HEK293 (cell line): ENCODE measurements around the gene ZNF41.
A peak's percentile ranks its signal among the peaks of the same experiment; 100 is the strongest.

Experiments used
- EGR2 ChIP-seq: fragments of 450-650 bp; formaldehyde crosslinking; IDR thresholded peaks from 2 replicates; pipeline ENCODE4 v1.5.1; 2016; ENCODE audit warnings: low read depth, missing biosample characterization, missing genetic modification characterization
- OSR2 ChIP-seq: fragments of 450-650 bp; formaldehyde crosslinking; IDR thresholded peaks from 2 replicates; pipeline ENCODE4 v1.5.1; 2016; ENCODE audit warnings: missing biosample characterization, missing genetic modification characterization
- PRDM1 ChIP-seq: fragments of 450-650 bp; formaldehyde crosslinking; IDR thresholded peaks from 2 replicates; pipeline ENCODE4; 2016; ENCODE audit warnings: missing biosample characterization, missing genetic modification characterization
- TCF7L2 ChIP-seq: IDR thresholded peaks from 2 replicates; pipeline ENCODE4 v1.6.1; 2011; ENCODE audit warnings: low read depth, mild to moderate bottlenecking, inconsistent platforms, low read length, moderate library complexity, borderline replicate concordance
- YY1 ChIP-seq: fragments of 450-650 bp; formaldehyde crosslinking; IDR thresholded peaks from 2 replicates; pipeline ENCODE4 v1.5.1; 2018; ENCODE audit warnings: missing biosample characterization, missing genetic modification characterization
- YY2 ChIP-seq: fragments of 450-650 bp; formaldehyde crosslinking; IDR thresholded peaks from 2 replicates; pipeline ENCODE4 v1.5.1; 2016; ENCODE audit warnings: missing biosample characterization, missing genetic modification characterization
- ZBTB20 ChIP-seq: fragments of 450-650 bp; formaldehyde crosslinking; IDR thresholded peaks from 2 replicates; pipeline ENCODE4 v1.5.1; 2016; ENCODE audit warnings: missing biosample characterization, missing genetic modification characterization
- ZBTB48 ChIP-seq: fragments of 450-650 bp; formaldehyde crosslinking; IDR thresholded peaks from 2 replicates; pipeline ENCODE4 v1.5.1; 2016; ENCODE audit warnings: missing biosample characterization, missing genetic modification characterization
- ZIC2 ChIP-seq: fragments of 450-650 bp; formaldehyde crosslinking; IDR thresholded peaks from 2 replicates; pipeline ENCODE4 v1.5.1; 2016; ENCODE audit warnings: missing biosample characterization, missing genetic modification characterization
- ZNF239 ChIP-seq: fragments of 450-650 bp; formaldehyde crosslinking; IDR thresholded peaks from 2 replicates; pipeline ENCODE4 v1.5.1; 2016; ENCODE audit warnings: missing biosample characterization, missing genetic modification characterization
- ZNF391 ChIP-seq: fragments of 450-650 bp; formaldehyde crosslinking; IDR thresholded peaks from 2 replicates; pipeline ENCODE4 v1.5.1; 2016; ENCODE audit warnings: low read depth, missing biosample characterization, missing genetic modification characterization, borderline replicate concordance
- ZNF394 ChIP-seq: fragments of 450-650 bp; formaldehyde crosslinking; IDR thresholded peaks from 2 replicates; pipeline ENCODE4 v1.5.1; 2016; ENCODE audit warnings: missing biosample characterization, missing genetic modification characterization, mild to moderate bottlenecking, moderate library complexity, borderline replicate concordance
- ZNF510 ChIP-seq: fragments of 450-650 bp; formaldehyde crosslinking; IDR thresholded peaks from 2 replicates; pipeline ENCODE4 v1.5.1; 2018; ENCODE audit warnings: mild to moderate bottlenecking, missing genetic modification characterization, missing biosample characterization; ENCODE audit not compliant: insufficient replicate concordance
- ZNF571 ChIP-seq: fragments of 450-650 bp; formaldehyde crosslinking; IDR thresholded peaks from 2 replicates; pipeline ENCODE4 v1.5.0; 2017; ENCODE audit warnings: missing biosample characterization, missing genetic modification characterization
- ZNF658 ChIP-seq: fragments of 450-650 bp; formaldehyde crosslinking; IDR thresholded peaks from 2 replicates; pipeline ENCODE4; 2016; ENCODE audit warnings: missing biosample characterization, missing genetic modification characterization
- ZNF768 ChIP-seq: fragments of 450-650 bp; formaldehyde crosslinking; IDR thresholded peaks from 2 replicates; pipeline ENCODE4 v1.5.1; 2018; ENCODE audit warnings: missing biosample characterization, mild to moderate bottlenecking, missing genetic modification characterization
- ZSCAN23 ChIP-seq: fragments of 450-650 bp; formaldehyde crosslinking; IDR thresholded peaks from 2 replicates; pipeline ENCODE4 v1.5.1; 2016; ENCODE audit warnings: missing biosample characterization, missing genetic modification characterization
- TF ChIP-seq, protein P1 (sequence below): fragments of 450-650 bp; formaldehyde crosslinking; IDR thresholded peaks from 2 replicates; pipeline ENCODE4 v1.5.1; 2017; ENCODE audit warnings: missing biosample characterization, missing genetic modification characterization
- TF ChIP-seq, protein P2 (sequence below): fragments of 450-650 bp; formaldehyde crosslinking; IDR thresholded peaks from 2 replicates; pipeline ENCODE4 v1.5.1; 2016; ENCODE audit warnings: missing biosample characterization, missing genetic modification characterization, low read depth
- TF ChIP-seq, protein P3 (sequence below): fragments of 450-650 bp; formaldehyde crosslinking; conservative IDR thresholded peaks from 2 replicates; pipeline ENCODE4 v1.5.1; 2016; ENCODE audit warnings: low read depth, missing biosample characterization, missing genetic modification characterization
- TF ChIP-seq, protein P4 (sequence below): fragments of 450-650 bp; formaldehyde crosslinking; IDR thresholded peaks from 2 replicates; pipeline ENCODE4 v1.5.1; 2016; ENCODE audit warnings: missing biosample characterization, missing genetic modification characterization
- TF ChIP-seq, protein P5 (sequence below): fragments of 450-650 bp; formaldehyde crosslinking; IDR thresholded peaks from 2 replicates; pipeline ENCODE4 v1.5.0; 2017; ENCODE audit warnings: missing biosample characterization, missing genetic modification characterization, borderline replicate concordance
- TF ChIP-seq, protein P6 (sequence below): fragments of 450-650 bp; formaldehyde crosslinking; IDR thresholded peaks from 2 replicates; pipeline ENCODE4 v1.5.1; 2016; ENCODE audit warnings: missing biosample characterization, missing genetic modification characterization

ZNF41 gene

DNA sequence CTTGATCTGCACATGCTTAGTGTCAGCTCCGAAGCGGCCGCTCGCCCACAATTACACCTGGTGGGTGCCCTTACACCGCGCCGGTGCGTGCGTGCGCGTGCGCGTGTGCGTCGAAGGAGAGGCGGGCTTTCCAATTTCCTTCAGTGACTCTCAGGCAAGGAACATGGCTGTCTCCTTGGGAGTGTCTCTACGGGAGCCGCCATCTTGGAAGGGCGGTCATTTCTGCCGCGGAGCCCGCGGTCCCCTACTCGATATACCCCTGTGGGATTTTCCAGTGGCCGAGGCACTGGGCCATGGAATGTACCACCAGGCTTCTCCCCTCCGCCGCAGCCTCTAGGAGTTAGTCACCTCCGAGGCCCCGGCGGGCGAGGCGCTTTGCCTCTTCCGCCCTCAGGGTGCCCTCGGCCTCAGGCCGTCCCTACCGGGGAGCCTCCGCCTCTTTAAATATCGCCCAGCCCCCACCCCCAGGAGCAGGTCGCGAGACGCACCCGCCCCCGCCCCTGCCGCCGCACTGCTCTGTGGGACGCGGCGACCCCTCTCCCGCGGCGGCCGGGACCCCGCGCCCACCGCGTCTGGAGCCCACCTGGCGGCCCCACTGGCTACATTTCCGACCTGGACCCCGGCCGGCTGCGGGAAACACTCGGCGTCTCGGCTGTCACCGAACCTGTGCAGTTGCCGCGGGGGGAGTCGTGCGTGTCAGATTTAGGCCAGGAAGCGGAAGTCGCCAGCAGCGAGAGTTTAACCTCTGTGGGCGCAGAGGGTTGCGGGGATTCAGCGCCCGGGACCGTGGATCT, at the start of gene ZNF41 (continued):
- TF ChIP-seq, protein P1, sequence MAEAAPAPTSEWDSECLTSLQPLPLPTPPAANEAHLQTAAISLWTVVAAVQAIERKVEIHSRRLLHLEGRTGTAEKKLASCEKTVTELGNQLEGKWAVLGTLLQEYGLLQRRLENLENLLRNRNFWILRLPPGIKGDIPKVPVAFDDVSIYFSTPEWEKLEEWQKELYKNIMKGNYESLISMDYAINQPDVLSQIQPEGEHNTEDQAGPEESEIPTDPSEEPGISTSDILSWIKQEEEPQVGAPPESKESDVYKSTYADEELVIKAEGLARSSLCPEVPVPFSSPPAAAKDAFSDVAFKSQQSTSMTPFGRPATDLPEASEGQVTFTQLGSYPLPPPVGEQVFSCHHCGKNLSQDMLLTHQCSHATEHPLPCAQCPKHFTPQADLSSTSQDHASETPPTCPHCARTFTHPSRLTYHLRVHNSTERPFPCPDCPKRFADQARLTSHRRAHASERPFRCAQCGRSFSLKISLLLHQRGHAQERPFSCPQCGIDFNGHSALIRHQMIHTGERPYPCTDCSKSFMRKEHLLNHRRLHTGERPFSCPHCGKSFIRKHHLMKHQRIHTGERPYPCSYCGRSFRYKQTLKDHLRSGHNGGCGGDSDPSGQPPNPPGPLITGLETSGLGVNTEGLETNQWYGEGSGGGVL (tag by site-specific recombination) = peak; percentile 37
- TF ChIP-seq ZNF391 (tag by site-specific recombination) (no peak), ZIC2 (tag by site-specific recombination) (peak; percentile 34; the same call in 1 of the 2 replicates), ZBTB20 (peak; percentile 99), YY2 (tag by site-specific recombination) (peak; percentile 96), ZNF768 (no peak), EGR2 (tag by site-specific recombination) (0 out of 2 replicates have a peak, but pooled peaks have one; percentile 10), PRDM1 (no peak), ZNF239 (tag by site-specific recombination) (no peak), OSR2 (tag by site-specific recombination) (no peak), ZNF394 (tag by site-specific recombination) (no peak), YY1 (tag by site-specific recombination) (peak; percentile 89), ZBTB48 (tag by site-specific recombination) (no peak), ZNF658 (tag by site-specific recombination) (no peak), ZNF510 (tag by site-specific recombination) (no peak), ZSCAN23 (tag by site-specific recombination) (no peak), ZNF571 (no peak), TCF7L2 (no peak)
- TF ChIP-seq, protein P2, sequence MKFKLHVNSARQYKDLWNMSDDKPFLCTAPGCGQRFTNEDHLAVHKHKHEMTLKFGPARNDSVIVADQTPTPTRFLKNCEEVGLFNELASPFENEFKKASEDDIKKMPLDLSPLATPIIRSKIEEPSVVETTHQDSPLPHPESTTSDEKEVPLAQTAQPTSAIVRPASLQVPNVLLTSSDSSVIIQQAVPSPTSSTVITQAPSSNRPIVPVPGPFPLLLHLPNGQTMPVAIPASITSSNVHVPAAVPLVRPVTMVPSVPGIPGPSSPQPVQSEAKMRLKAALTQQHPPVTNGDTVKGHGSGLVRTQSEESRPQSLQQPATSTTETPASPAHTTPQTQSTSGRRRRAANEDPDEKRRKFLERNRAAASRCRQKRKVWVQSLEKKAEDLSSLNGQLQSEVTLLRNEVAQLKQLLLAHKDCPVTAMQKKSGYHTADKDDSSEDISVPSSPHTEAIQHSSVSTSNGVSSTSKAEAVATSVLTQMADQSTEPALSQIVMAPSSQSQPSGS (tag by site-specific recombination) = no peak
- TF ChIP-seq, protein P3, sequence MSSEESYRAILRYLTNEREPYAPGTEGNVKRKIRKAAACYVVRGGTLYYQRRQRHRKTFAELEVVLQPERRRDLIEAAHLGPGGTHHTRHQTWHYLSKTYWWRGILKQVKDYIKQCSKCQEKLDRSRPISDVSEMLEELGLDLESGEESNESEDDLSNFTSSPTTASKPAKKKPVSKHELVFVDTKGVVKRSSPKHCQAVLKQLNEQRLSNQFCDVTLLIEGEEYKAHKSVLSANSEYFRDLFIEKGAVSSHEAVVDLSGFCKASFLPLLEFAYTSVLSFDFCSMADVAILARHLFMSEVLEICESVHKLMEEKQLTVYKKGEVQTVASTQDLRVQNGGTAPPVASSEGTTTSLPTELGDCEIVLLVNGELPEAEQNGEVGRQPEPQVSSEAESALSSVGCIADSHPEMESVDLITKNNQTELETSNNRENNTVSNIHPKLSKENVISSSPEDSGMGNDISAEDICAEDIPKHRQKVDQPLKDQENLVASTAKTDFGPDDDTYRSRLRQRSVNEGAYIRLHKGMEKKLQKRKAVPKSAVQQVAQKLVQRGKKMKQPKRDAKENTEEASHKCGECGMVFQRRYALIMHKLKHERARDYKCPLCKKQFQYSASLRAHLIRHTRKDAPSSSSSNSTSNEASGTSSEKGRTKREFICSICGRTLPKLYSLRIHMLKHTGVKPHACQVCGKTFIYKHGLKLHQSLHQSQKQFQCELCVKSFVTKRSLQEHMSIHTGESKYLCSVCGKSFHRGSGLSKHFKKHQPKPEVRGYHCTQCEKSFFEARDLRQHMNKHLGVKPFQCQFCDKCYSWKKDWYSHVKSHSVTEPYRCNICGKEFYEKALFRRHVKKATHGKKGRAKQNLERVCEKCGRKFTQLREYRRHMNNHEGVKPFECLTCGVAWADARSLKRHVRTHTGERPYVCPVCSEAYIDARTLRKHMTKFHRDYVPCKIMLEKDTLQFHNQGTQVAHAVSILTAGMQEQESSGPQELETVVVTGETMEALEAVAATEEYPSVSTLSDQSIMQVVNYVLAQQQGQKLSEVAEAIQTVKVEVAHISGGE (tag by site-specific recombination) = peak; percentile 78; the same call in 1 of the 2 replicates
- TF ChIP-seq, protein P4, sequence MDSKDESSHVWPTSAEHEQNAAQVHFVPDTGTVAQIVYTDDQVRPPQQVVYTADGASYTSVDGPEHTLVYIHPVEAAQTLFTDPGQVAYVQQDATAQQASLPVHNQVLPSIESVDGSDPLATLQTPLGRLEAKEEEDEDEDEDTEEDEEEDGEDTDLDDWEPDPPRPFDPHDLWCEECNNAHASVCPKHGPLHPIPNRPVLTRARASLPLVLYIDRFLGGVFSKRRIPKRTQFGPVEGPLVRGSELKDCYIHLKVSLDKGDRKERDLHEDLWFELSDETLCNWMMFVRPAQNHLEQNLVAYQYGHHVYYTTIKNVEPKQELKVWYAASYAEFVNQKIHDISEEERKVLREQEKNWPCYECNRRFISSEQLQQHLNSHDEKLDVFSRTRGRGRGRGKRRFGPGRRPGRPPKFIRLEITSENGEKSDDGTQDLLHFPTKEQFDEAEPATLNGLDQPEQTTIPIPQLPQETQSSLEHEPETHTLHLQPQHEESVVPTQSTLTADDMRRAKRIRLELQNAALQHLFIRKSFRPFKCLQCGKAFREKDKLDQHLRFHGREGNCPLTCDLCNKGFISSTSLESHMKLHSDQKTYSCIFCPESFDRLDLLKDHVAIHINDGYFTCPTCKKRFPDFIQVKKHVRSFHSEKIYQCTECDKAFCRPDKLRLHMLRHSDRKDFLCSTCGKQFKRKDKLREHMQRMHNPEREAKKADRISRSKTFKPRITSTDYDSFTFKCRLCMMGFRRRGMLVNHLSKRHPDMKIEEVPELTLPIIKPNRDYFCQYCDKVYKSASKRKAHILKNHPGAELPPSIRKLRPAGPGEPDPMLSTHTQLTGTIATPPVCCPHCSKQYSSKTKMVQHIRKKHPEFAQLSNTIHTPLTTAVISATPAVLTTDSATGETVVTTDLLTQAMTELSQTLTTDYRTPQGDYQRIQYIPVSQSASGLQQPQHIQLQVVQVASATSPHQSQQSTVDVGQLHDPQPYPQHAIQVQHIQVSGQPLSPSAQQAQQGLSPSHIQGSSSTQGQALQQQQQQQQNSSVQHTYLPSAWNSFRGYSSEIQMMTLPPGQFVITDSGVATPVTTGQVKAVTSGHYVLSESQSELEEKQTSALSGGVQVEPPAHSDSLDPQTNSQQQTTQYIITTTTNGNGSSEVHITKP (tag by site-specific recombination) = peak; percentile 95
- TF ChIP-seq, protein P5, sequence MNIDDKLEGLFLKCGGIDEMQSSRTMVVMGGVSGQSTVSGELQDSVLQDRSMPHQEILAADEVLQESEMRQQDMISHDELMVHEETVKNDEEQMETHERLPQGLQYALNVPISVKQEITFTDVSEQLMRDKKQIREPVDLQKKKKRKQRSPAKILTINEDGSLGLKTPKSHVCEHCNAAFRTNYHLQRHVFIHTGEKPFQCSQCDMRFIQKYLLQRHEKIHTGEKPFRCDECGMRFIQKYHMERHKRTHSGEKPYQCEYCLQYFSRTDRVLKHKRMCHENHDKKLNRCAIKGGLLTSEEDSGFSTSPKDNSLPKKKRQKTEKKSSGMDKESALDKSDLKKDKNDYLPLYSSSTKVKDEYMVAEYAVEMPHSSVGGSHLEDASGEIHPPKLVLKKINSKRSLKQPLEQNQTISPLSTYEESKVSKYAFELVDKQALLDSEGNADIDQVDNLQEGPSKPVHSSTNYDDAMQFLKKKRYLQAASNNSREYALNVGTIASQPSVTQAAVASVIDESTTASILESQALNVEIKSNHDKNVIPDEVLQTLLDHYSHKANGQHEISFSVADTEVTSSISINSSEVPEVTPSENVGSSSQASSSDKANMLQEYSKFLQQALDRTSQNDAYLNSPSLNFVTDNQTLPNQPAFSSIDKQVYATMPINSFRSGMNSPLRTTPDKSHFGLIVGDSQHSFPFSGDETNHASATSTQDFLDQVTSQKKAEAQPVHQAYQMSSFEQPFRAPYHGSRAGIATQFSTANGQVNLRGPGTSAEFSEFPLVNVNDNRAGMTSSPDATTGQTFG (tag by site-specific recombination) = no peak
- TF ChIP-seq, protein P6, sequence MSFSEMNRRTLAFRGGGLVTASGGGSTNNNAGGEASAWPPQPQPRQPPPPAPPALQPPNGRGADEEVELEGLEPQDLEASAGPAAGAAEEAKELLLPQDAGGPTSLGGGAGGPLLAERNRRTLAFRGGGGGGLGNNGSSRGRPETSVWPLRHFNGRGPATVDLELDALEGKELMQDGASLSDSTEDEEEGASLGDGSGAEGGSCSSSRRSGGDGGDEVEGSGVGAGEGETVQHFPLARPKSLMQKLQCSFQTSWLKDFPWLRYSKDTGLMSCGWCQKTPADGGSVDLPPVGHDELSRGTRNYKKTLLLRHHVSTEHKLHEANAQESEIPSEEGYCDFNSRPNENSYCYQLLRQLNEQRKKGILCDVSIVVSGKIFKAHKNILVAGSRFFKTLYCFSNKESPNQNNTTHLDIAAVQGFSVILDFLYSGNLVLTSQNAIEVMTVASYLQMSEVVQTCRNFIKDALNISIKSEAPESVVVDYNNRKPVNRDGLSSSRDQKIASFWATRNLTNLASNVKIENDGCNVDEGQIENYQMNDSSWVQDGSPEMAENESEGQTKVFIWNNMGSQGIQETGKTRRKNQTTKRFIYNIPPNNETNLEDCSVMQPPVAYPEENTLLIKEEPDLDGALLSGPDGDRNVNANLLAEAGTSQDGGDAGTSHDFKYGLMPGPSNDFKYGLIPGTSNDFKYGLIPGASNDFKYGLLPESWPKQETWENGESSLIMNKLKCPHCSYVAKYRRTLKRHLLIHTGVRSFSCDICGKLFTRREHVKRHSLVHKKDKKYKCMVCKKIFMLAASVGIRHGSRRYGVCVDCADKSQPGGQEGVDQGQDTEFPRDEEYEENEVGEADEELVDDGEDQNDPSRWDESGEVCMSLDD = no peak
